Coronary artery (tissue), 2 donors: ENCODE measurements around the gene ZSCAN22.
"Not testable (repeated sequence)": the region's sequence is repeated elsewhere in the genome, so short reads cannot be mapped to it uniquely, and the experiment has no call there.

Source experiments
- DNase-seq: peaks from one replicate; pipeline ENCODE4 v3.0.0-alpha.2; 2017; ENCODE audit warnings: low spot score
- H3K27ac ChIP-seq, 2 donors: fragments of 200-600 bp; sonication (generic); one replicate each; pipeline ENCODE4 v1.5.1; 2016 to 2019
- H3K4me3 ChIP-seq: fragments of 200-600 bp; sonication (generic); 2 replicates; pipeline ENCODE4 v1.5.1; 2016; ENCODE audit warnings: mild to moderate bottlenecking, moderate library complexity
- CTCF ChIP-seq: fragments of 200-600 bp; sonication (generic); IDR thresholded peaks from one replicate; pipeline ENCODE4 v1.5.1; 2019; ENCODE audit warnings: antibody characterized with exemption

ZSCAN22 gene

GRCh38 chr19:58346961-58347929, 20.5 kb downstream of the ZSCAN22 start:
- TF ChIP-seq CTCF, result no peak
- Histone ChIP-seq H3K27ac (peak overlapping the region; percentile 67 to 95), H3K4me3 (peak overlapping the region; percentile 86)
- peak; percentile 83 for DNase-seq

GRCh38 chr19:58348080-58348479, 21.3 kb downstream of the ZSCAN22 start:
- DNase-seq, result not testable (repeated sequence)
- peak overlapping the region; percentile 67 to 95 for H3K27ac ChIP-seq
- H3K4me3 ChIP-seq, result peak overlapping the region; percentile 86

GRCh38 chr19:58349590-58349989, 22.8 kb downstream of the ZSCAN22 start:
- H3K27ac ChIP-seq, result no peak overlapping the region
- H3K4me3 ChIP-seq, result peak overlapping the region; percentile 18
- no peak for TF ChIP-seq CTCF
- DNase-seq, result no peak

GRCh38 chr19:58350001-58350861, 23.4 kb downstream of the ZSCAN22 start:
- no peak overlapping the region for H3K27ac ChIP-seq
- no peak for DNase-seq
- TF ChIP-seq CTCF, result no peak
- H3K4me3 ChIP-seq, result peak overlapping the region; percentile 18

GRCh38 chr19:58350871-58351557, 24.2 kb downstream of the ZSCAN22 start:
- no peak overlapping the region for H3K27ac ChIP-seq
- H3K4me3 ChIP-seq, result peak overlapping the region; percentile 18
- TF ChIP-seq CTCF, result no peak

GRCh38 chr19:58351558-58351878, 24.7 kb downstream of the ZSCAN22 start:
- TF ChIP-seq CTCF, result no peak
- no peak for DNase-seq
- Histone ChIP-seq H3K4me3 (no peak overlapping the region), H3K27ac (no peak overlapping the region)

More at GRCh38 chr19:58350871-58351557, 24.2 kb downstream of the ZSCAN22 start:
- DNase-seq, result no peak
